Measurements from ENCODE around the gene TSNAX.

Gene TSNAX

GRCh38 chr1:231602673-231602984 lies 74.2 kb downstream of the TSNAX start:
- DNase-seq (ENCODE audit: low spot score), result no peak
- in situ Hi-C loops (cut with MboI; ENCODE audit: low sequenced_read_pairs, unreplicated experiment), result no loop called here
- TF ChIP-seq CTCF (IDR thresholded peaks at IDR 0.05; ENCODE audit: borderline replicate concordance, control extremely low read depth, extremely low read depth, insufficient read depth, missing control alignments), result no peak

- peak; percentile 39 for TF ChIP-seq CTCF (IDR thresholded peaks at IDR 0.05; ENCODE audit: borderline replicate concordance, control extremely low read depth, extremely low read depth, insufficient read depth, missing control alignments)
- in situ Hi-C loops (cut with MboI; ENCODE audit: low sequenced_read_pairs, unreplicated experiment), result no loop called here
- DNase-seq (ENCODE audit: low spot score), result peak; percentile 51
These were observed 75.3 kb downstream of the TSNAX start for GRCh38 chr1:231603598-231604275.

GRCh38 chr1:231604276-231604621 lies 75.8 kb downstream of the TSNAX start:
- DNase-seq (ENCODE audit: low spot score), result no peak
- TF ChIP-seq CTCF (IDR thresholded peaks at IDR 0.05; ENCODE audit: borderline replicate concordance, control extremely low read depth, extremely low read depth, insufficient read depth, missing control alignments), result no peak
- in situ Hi-C loops (cut with MboI; ENCODE audit: low sequenced_read_pairs, unreplicated experiment), result no loop called here

GRCh38 chr1:231605149-231606100 lies 77.0 kb downstream of the TSNAX start:
- TF ChIP-seq CTCF (IDR thresholded peaks at IDR 0.05; ENCODE audit: borderline replicate concordance, control extremely low read depth, extremely low read depth, insufficient read depth, missing control alignments), result no peak
- DNase-seq (ENCODE audit: low spot score), result no peak

GRCh38 chr1:231606712-231607111 lies 78.2 kb downstream of the TSNAX start:
- no peak for TF ChIP-seq CTCF (IDR thresholded peaks at IDR 0.05; ENCODE audit: borderline replicate concordance, control extremely low read depth, extremely low read depth, insufficient read depth, missing control alignments)
- no peak for DNase-seq (ENCODE audit: low spot score)
- in situ Hi-C loops (cut with MboI; ENCODE audit: low sequenced_read_pairs, unreplicated experiment), result no loop called here

More at GRCh38 chr1:231605149-231606100, 77.0 kb downstream of the TSNAX start:
- in situ Hi-C loops (cut with MboI; ENCODE audit: low sequenced_read_pairs, unreplicated experiment), result no loop called here

GRCh38 chr1:231610388-231610787 lies 81.9 kb downstream of the TSNAX start:
- no peak for TF ChIP-seq CTCF (IDR thresholded peaks at IDR 0.05; ENCODE audit: borderline replicate concordance, control extremely low read depth, extremely low read depth, insufficient read depth, missing control alignments)
- no peak for DNase-seq (ENCODE audit: low spot score)
- in situ Hi-C loops (cut with MboI; ENCODE audit: low sequenced_read_pairs, unreplicated experiment), result no loop called here
